Osteoblast (primary cell): ENCODE data around the gene FKBP2. TPM values are rescaled to one million over a fixed set of nuclear protein-coding genes. Genes with fewer than 3 reads are reported as not detected.

Experiments used
- DNase-seq: peaks from one replicate; pipeline ENCODE4 v3.0.0; 2011; ENCODE audit warnings: low spot score, mixed read lengths; ENCODE audit not compliant: insufficient read length; ENCODE audit errors: missing footprints
- H2AFZ ChIP-seq: 2 replicates; pipeline ENCODE4 v1.6.0; 2011; ENCODE audit warnings: mild to moderate bottlenecking, low read length
- H3K27ac ChIP-seq: 2 replicates; pipeline ENCODE4 v1.5.1; 2011; ENCODE audit warnings: mild to moderate bottlenecking, low read depth, low read length, moderate library complexity
- H3K27me3 ChIP-seq: 2 replicates; pipeline ENCODE4 v1.6.0; 2012; ENCODE audit warnings: mild to moderate bottlenecking, control low read depth, inconsistent platforms, low read length, moderate library complexity; ENCODE audit not compliant: insufficient read depth
- H3K36me3 ChIP-seq: 2 replicates; pipeline ENCODE4 v1.5.1; 2011; ENCODE audit warnings: mild to moderate bottlenecking, low read length, control low read depth, moderate library complexity; ENCODE audit not compliant: insufficient read depth
- H3K4me1 ChIP-seq: 2 replicates; pipeline ENCODE4 v1.5.1; 2011; ENCODE audit warnings: mild to moderate bottlenecking, low read length, control low read depth, moderate library complexity; ENCODE audit not compliant: insufficient read depth
- H3K4me2 ChIP-seq: 2 replicates; pipeline ENCODE4 v1.6.0; 2011; ENCODE audit warnings: mild to moderate bottlenecking, low read length; ENCODE audit not compliant: insufficient read depth
- H3K4me3 ChIP-seq: fragments of 200-600 bp; sonication (generic); 3 replicates; pipeline ENCODE4 v1.5.1; 2012; ENCODE audit warnings: mild to moderate bottlenecking, low read length, inconsistent platforms; ENCODE audit not compliant: insufficient read depth
- H3K79me2 ChIP-seq: 2 replicates; pipeline ENCODE4 v1.6.0; 2012; ENCODE audit warnings: mild to moderate bottlenecking, low read length, control low read depth, inconsistent platforms; ENCODE audit not compliant: insufficient read depth
- H3K9me3 ChIP-seq: 2 replicates; pipeline ENCODE4 v1.5.1; 2011; ENCODE audit warnings: low read depth, low read length, control low read depth
- H4K20me1 ChIP-seq: 2 replicates; pipeline ENCODE4 v1.6.0; 2012; ENCODE audit warnings: mild to moderate bottlenecking, low read length, control low read depth; ENCODE audit not compliant: insufficient read depth
- CTCF ChIP-seq: IDR thresholded peaks from 2 replicates; pipeline ENCODE4 v1.5.1; 2011; ENCODE audit warnings: mild to moderate bottlenecking, low read depth, low read length, moderate library complexity; ENCODE audit errors: extremely low read depth
- total RNA-seq: library from RNA; depleted of rRNA; stranded (reverse); fragments of >200 nt; gene quantifications from 2 replicates; pipeline ENCODE4 v1.2.3, GENCODE V29; 2012

FKBP2 gene
- total RNA-seq, 1 donor, result 31.1 TPM

DNA sequence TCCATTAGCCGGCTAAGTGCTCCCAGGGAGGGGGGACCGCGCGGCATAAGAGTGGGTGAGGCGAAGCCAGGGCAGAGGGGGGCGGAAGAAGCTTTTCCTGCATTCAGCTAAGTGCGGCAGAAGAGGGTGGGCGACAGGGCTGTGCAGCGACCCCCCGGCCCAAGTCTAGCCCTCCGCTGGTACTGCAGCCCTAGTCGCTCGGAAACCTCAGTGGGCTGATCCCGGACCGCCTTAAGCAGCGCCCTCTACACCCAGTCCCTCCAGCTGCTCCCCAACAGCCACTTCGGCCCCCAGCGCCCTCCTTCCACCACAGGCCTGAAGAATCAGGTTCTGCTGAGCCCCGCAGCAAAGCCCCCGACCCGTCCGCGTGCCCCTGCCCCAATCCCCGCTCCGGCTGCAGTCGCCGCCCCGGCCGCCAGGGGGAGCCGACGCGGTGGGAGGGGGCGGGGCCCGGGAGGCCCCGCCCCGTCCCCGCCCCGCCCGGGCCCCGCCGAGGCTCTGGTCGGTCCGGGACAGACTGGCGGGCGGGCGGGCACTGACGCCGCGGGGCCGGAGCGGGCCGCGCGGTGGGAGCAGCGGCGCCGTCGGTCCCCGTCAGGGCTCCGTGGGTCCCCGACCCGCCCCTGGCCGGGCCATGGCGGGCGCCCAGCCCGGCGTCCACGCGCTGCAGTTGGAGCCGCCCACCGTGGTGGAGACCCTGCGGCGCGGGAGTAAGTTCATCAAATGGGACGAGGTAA is 10.3 kb downstream of the FKBP2 start, which contains the start of gene PLCB3:
Gene PLCB3 (plus strand): TSS at position 515 of the 737 bp plus-strand sequence. CDS start 120 bp downstream, at position 635.
- peak; percentile 99 for DNase-seq
- H3K9me3 ChIP-seq, result no peaks in the 10 kb centered on the region

DNA sequence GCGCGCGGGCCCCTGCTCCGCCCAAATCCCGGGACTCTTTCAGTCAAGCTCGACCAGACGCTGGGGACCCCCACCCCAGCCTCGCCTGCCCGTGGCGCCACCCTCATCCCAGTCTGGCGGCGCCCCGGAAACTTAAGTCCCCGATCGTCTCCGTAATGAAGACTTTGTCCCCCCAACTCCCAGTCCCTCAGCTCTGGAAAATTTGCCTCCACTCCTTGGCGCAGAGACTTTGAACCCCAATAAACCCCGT is 10.8 kb downstream of the FKBP2 start:
- Histone ChIP-seq H2AFZ (peak overlapping the region; percentile 63), H3K4me1 (peaks cover 11% of the 10 kb centered on the region), H3K4me3 (peak overlapping the region; percentile 91), H3K9me3 (no peaks in the 10 kb centered on the region), H3K4me2 (peak overlapping the region; percentile 98), H4K20me1 (no peaks in the 10 kb centered on the region), H3K27me3 (no peaks in the 10 kb centered on the region), H3K27ac (peak overlapping the region; percentile 58), H3K36me3 (peaks cover 19% of the 10 kb centered on the region), H3K79me2 (peaks cover 30% of the 10 kb centered on the region)
- no peak for DNase-seq
- no peak for TF ChIP-seq CTCF

More for the DNA sequence above, 10.3 kb downstream of the FKBP2 start, which contains the start of gene PLCB3:
- peak within 1 kb of the TSS; percentile 91 for H3K4me3 ChIP-seq
- H3K79me2 ChIP-seq, result peaks cover 30% of the 10 kb centered on the region
- peaks cover 11% of the 10 kb centered on the region for H3K4me1 ChIP-seq
- peak within 1 kb of the TSS; percentile 58 for H3K27ac ChIP-seq
- H3K36me3 ChIP-seq, result peaks cover 15% of the 10 kb centered on the region
- peak within 1 kb of the TSS; percentile 89 for H2AFZ ChIP-seq
- H3K27me3 ChIP-seq, result no peaks in the 10 kb centered on the region
- peak within 1 kb of the TSS; percentile 98 for H3K4me2 ChIP-seq
- no peaks in the 10 kb centered on the region for H4K20me1 ChIP-seq
- TF ChIP-seq CTCF, result peak; percentile 49

- Histone ChIP-seq H3K27ac (peak overlapping the region; percentile 58), H3K79me2 (peaks cover 30% of the 10 kb centered on the region), H3K27me3 (no peaks in the 10 kb centered on the region), H3K9me3 (no peaks in the 10 kb centered on the region), H3K36me3 (peaks cover 20% of the 10 kb centered on the region), H2AFZ (peak overlapping the region; percentile 63), H4K20me1 (no peaks in the 10 kb centered on the region), H3K4me3 (peak overlapping the region; percentile 91), H3K4me1 (peaks cover 7% of the 10 kb centered on the region), H3K4me2 (peak overlapping the region; percentile 98)
- TF ChIP-seq CTCF, result peak; percentile 61
- peak; percentile 99 for DNase-seq
These were observed 11.3 kb downstream of the FKBP2 start for GRCh38 chr11:64252003-64252872.

- H3K4me1 ChIP-seq, result peaks cover 7% of the 10 kb centered on the region
- peaks cover 22% of the 10 kb centered on the region for H3K36me3 ChIP-seq
- H3K9me3 ChIP-seq, result no peaks in the 10 kb centered on the region
- no peak overlapping the region for H3K27ac ChIP-seq
- H3K4me2 ChIP-seq, result peak overlapping the region; percentile 98
- no peaks in the 10 kb centered on the region for H3K27me3 ChIP-seq
- no peaks in the 10 kb centered on the region for H4K20me1 ChIP-seq
- TF ChIP-seq CTCF, result no peak
- no peak overlapping the region for H3K4me3 ChIP-seq
- peaks cover 30% of the 10 kb centered on the region for H3K79me2 ChIP-seq
- H2AFZ ChIP-seq, result no peak overlapping the region
- peak; percentile 85 for DNase-seq
These were observed 12.1 kb downstream of the FKBP2 start for GRCh38 chr11:64253043-64253442.
